D721Med (cell line): Measurements from ENCODE around the gene WTAP.

Source experiments
- DNase-seq: peaks from one replicate; pipeline ENCODE4 v3.0.0; 2011; ENCODE audit warnings: low spot score; ENCODE audit not compliant: insufficient read length
- FAIRE-seq: peaks from 2 replicates; lab custom pipeline; 2011; peaks lifted over from hg19 to GRCh38; lab: Jason Lieb, UNC
- TF ChIP-seq, protein P1 (sequence below): IDR thresholded peaks from 2 replicates; pipeline ENCODE4 v1.5.1; 2012; ENCODE audit warnings: mild to moderate bottlenecking, control low read depth; ENCODE audit not compliant: insufficient read depth; ENCODE audit errors: missing control alignments

Gene WTAP

DNA sequence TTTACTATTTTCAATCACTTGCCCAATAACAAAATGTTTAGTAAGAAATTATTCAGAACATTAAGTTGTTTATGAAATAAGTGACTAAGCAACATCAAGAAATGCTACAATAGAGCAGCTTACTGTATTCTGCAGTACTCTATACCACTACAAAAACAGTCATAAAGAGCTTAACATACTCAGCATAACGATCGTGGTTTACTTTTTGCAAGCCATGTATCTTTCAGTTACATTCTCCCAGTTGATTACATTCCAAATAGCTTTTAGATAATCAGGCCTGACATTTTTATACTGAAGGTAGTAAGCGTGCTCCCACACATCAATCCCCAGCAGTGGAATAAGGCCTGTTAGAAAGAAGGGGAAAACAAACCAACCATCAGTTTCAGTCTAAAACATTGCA lies 45.0 kb upstream of the WTAP start:
- FAIRE-seq (no peak), DNase-seq (no peak)

DNA sequence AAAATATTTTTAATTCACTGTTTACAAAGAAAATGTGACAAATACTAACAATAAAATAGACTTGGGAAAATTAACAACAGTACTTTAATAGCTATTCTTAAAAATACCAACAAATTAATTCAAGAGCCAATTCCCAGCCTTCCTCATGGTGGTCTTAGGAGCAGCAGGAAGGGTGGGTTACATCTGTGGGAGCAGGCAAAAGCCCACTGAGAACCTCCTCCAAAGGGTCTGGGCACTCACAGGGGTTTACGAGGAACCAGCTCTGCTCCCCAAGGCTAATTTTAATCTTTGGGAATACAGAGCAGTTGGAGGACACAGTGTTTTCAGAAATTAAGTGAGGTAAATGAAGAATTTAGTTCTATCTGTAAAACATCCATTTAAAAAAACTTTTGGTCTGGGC lies 44.5 kb upstream of the WTAP start:
- DNase-seq (no peak), FAIRE-seq (no peak)
- TF ChIP-seq, protein P1, sequence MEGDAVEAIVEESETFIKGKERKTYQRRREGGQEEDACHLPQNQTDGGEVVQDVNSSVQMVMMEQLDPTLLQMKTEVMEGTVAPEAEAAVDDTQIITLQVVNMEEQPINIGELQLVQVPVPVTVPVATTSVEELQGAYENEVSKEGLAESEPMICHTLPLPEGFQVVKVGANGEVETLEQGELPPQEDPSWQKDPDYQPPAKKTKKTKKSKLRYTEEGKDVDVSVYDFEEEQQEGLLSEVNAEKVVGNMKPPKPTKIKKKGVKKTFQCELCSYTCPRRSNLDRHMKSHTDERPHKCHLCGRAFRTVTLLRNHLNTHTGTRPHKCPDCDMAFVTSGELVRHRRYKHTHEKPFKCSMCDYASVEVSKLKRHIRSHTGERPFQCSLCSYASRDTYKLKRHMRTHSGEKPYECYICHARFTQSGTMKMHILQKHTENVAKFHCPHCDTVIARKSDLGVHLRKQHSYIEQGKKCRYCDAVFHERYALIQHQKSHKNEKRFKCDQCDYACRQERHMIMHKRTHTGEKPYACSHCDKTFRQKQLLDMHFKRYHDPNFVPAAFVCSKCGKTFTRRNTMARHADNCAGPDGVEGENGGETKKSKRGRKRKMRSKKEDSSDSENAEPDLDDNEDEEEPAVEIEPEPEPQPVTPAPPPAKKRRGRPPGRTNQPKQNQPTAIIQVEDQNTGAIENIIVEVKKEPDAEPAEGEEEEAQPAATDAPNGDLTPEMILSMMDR, result no peak

More for the DNA sequence above, 45.0 kb upstream of the WTAP start:
- TF ChIP-seq, protein P1, result no peak

DNA sequence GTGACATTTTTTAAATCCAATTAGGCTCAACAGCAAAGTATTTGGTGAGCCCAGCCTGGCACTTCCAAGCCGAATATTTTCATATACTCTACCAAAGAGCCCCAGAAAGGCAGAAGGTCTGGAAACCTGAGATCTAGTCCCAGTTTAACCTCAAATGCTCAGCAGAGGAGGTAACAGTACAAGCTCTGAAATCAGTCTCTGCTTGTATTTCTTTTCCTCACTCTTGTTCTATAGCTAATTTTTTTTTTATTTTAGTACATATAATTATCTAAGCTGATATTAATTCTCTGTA lies 43.3 kb upstream of the WTAP start:
- no peak for DNase-seq
- FAIRE-seq, result no peak
- TF ChIP-seq, protein P1, result no peak

DNA sequence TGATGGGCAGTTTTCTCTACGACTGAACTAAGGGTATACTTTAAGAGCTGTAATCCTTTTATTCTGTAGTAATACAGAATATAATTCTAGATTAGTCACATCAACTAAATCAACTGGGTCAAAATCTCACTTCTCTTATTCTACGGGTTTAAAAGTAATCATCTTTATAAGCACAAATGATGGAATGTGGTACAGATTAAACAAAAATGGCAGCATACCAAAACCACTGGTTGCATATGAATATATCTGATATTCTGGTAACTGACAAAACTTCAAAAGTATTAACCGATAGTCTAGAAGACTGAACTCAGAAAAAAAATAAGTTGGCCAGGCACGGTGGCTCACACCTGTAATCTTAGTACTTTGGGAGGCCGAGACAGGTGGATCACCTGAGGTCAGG lies 41.3 kb upstream of the WTAP start:
- no peak for FAIRE-seq
- no peak for DNase-seq
- TF ChIP-seq, protein P1, result no peak

DNA sequence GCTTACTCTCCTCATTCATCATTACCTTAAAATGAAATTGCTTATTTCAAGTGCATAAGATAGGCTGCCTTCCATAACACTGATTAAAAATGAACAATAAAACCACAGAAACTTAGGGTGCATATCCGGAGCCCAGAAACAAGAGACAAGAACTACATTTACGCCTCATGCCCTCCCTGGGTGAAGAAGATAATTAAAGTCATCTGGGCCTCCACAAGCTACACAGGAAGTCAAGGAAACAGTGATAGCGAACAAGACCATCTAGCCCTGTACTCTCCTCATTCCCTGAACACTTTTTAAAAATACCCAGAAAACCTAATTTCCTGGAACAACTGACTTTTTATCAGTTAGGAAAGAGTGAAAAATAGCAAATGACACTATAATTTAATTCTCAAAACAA lies 40.6 kb upstream of the WTAP start:
- no peak for FAIRE-seq

DNA sequence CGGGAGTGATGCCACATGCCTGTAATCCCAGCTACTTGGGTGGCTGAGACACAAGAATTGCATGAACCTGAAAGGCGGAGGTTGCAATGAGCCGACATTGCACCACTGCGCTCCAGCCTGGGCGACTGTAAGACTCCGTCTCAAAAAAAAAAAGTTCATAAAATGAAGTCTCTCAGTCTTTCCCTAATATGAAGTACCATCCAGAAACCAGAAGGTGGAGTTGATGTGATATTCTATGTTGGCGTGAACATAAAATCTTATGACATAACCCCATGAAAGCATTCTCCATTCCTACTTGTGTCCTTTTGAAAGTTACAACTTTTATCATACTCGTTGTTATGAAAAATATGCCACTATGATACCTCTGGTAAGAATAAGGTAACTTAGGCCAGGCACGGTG lies 40.0 kb upstream of the WTAP start:
- TF ChIP-seq, protein P1, result no peak
- no peak for DNase-seq
- FAIRE-seq, result no peak

More for the DNA sequence above, 40.6 kb upstream of the WTAP start:
- no peak for DNase-seq
- TF ChIP-seq, protein P1, result no peak

DNA sequence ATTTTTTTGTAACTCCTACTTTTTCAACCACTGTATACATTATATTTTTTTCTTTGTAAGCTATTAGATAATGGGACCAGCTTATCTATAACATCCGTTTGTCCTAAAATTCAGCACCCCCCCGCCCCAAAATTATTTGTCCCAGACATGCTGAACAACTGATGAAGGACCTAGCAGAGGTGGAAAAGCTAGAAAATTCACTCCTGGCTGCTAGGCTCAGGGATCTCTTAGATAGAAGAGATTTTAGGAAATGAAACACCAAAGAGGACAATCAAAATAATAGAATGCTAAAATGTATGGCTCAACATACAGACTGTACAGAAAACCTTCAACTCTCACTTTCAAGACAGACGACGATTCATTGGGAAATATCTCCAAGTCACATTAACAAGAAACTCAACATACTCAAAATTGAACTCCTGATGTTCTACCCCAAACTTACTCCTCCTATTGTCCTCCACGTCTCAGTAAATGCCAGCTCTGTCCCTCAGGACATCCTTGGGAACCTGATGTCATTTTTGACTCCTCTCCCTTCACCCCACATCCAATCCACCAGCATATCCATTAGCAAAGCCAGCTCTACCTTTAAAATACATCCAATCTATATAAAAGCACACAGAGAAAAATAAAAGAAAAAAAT lies 38.9 kb upstream of the WTAP start:
- no peak for FAIRE-seq
- DNase-seq, result no peak
- TF ChIP-seq, protein P1, result no peak
